ENCODE measurements around the gene SLC25A4. TPM values are rescaled to one million over a fixed set of nuclear protein-coding genes. Genes with fewer than 3 reads are reported as not detected.

Gene SLC25A4
- total RNA-seq, 2 donors from 2014 or later = 3.1 to 8.1 TPM

DNA sequence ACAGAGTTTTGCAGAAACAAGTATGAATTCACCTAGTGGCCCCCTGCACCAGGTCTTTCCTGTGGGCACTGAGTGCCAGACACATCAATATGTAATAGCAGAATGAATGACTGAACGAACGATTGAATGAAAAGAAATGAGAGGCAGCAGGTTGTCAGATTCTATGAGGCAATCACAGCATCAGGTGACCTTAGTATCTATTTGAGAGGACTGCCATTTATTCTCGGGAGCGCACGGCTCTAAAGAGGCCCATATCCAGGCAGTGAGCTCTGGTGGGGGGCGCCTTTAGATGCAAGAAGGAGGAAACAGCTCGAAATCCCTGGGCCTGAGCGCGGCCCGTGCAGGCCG, 528 bp upstream of the SLC25A4 start:
- H3K9me3 Mint-ChIP-seq = no peaks in the 10 kb centered on the region
- H3K36me3 Mint-ChIP-seq = peaks cover 0 to 5% of the 10 kb centered on the region in 2 donors
- ATAC-seq (peak; percentile 25 to 34), DNase-seq (ENCODE audit: low spot score in 2 of 2) (no peak)
- H3K27ac Mint-ChIP-seq = no peak overlapping the region

DNA sequence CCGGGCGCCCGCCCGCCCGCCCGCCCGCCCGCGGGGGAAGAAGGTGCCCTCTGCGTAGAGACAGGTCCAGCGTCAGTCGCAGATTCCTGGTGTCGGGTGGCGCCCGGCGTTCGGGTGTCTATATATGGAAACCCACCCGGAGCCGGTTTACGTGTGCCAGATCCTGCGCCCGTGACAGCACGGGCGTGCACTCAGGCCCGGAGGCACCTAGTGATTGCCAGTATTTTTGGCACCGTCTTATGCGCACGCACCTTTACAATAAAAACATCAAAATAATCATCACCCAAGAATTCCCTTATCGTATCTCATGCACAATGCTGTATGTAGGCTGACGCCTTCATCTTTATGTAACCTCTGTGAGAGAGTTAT, 519 bp downstream of the SLC25A4 start:
- H3K27ac Mint-ChIP-seq = no peak overlapping the region
- ATAC-seq = no peak
- no peak for DNase-seq (ENCODE audit: low spot score in 2 of 2)
- no peaks in the 10 kb centered on the region for H3K9me3 Mint-ChIP-seq
- H3K36me3 Mint-ChIP-seq = peaks cover 0 to 5% of the 10 kb centered on the region in 2 donors

DNA sequence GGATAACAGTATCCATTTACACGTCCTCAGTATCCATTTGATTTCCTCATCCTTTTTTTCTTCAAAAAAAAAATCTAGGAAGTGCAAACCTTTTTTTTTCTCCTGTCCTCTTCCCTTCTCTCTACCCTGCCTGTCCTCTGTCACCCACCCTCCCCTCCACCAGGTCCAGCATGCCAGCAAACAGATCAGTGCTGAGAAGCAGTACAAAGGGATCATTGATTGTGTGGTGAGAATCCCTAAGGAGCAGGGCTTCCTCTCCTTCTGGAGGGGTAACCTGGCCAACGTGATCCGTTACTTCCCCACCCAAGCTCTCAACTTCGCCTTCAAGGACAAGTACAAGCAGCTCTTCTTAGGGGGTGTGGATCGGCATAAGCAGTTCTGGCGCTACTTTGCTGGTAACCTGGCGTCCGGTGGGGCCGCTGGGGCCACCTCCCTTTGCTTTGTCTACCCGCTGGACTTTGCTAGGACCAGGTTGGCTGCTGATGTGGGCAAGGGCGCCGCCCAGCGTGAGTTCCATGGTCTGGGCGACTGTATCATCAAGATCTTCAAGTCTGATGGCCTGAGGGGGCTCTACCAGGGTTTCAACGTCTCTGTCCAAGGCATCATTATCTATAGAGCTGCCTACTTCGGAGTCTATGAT, 1.7 kb downstream of the SLC25A4 start:
- DNase-seq (ENCODE audit: low spot score in 2 of 2) = no peak
- H3K27ac Mint-ChIP-seq = no peak overlapping the region
- peaks cover 0 to 5% of the 10 kb centered on the region in 2 donors for H3K36me3 Mint-ChIP-seq
- H3K9me3 Mint-ChIP-seq = no peaks in the 10 kb centered on the region
- no peak for ATAC-seq

DNA sequence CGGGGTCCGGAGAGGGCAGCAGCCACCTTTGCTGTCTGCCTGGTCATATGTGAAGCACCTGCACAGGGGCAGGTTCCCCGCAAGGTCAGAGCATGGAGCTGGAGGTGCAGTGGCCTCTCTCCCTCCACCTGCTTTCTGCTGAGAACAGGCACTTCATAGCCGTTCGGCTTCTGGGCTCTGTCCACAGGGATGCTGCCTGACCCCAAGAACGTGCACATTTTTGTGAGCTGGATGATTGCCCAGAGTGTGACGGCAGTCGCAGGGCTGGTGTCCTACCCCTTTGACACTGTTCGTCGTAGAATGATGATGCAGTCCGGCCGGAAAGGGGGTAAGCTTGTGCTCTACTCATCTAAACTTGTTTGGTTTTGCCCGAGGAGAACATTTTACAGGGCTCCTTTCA, 2.5 kb downstream of the SLC25A4 start:
- DNase-seq (ENCODE audit: low spot score in 2 of 2) (no peak), ATAC-seq (no peak)
- Mint-ChIP-seq H3K36me3 (peaks cover 0 to 5% of the 10 kb centered on the region in 2 donors), H3K27ac (no peak overlapping the region), H3K9me3 (no peaks in the 10 kb centered on the region)

DNA sequence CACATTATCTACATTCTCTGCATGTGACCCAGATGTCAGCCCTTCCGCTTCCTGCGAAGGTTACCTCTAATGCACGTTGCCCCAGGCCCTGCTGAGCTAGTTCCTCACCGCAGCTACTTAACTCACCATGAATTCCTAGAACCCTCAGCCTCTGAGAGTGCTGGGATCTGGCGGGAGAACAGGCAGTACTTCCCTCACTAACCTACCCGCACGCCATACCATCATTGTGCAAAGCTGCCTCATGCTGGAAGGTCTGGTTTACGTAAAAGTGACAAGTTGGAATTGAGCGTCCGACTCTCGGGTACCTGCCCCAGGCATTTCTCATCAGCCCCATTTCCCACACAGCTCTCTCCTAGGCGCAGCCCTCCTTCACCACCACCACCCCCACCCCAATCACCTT, 6.3 kb downstream of the SLC25A4 start:
- ATAC-seq (no peak), DNase-seq (ENCODE audit: low spot score in 2 of 2) (no peak)
- H3K27ac Mint-ChIP-seq = no peak overlapping the region
- peaks cover 0 to 6% of the 10 kb centered on the region in 2 donors for H3K36me3 Mint-ChIP-seq
- no peaks in the 10 kb centered on the region for H3K9me3 Mint-ChIP-seq

DNA sequence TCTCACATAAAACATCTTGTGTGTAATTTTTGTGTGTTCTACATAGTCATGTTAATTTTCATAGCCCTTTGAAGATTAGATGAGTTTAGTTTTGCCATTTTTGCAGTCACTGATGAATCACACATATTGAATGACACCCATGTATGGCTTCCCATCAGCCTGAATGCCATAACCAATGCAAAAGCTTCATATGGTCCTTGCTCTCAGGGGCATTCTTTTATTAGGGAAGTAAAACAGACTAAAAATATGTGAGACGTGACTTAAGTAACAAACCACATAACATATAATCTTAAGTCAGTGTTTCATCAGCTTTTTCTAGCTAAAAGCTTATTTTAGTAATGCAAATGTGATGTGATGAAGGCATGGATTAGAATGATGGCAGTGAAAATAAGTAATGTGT, 8.2 kb downstream of the SLC25A4 start:
- ATAC-seq = no peak

DNA sequence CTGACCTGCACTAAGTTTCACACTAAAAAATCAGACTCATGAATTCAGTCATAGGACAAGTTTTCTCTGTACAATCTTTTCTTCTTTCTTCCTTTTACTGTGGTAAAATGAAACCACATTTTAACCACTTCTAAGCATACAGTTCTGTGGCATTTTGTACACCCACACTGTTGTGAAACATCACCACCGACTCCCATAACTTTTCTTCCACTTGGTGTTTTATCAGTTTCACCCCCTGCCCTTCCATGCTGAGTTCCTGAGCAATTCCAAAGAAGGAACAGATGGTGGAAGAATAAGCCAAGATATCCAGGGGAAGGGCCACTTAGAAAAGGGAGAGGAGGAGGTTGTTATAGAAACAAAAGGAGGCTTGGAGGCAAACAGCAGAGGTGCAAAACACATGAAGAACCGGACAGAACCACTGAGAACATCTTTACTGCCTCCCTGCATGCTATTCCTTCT, 22.6 kb downstream of the SLC25A4 start:
- DNase-seq (ENCODE audit: low spot score in 2 of 2) = peak in 1 of 2 donors; percentile 12
- H3K9me3 Mint-ChIP-seq = no peaks in the 10 kb centered on the region
- peaks cover 24 to 39% of the 10 kb centered on the region in 2 donors for H3K36me3 Mint-ChIP-seq
- H3K27ac Mint-ChIP-seq = peak overlapping the region in 1 of 2 donors; percentile 53
- peak; percentile 94 to 96 for ATAC-seq

More for the DNA sequence above, 8.2 kb downstream of the SLC25A4 start:
- DNase-seq (ENCODE audit: low spot score in 2 of 2) = no peak
- H3K9me3 Mint-ChIP-seq = no peaks in the 10 kb centered on the region
- H3K27ac Mint-ChIP-seq = no peak overlapping the region
- peaks cover 0 to 6% of the 10 kb centered on the region in 2 donors for H3K36me3 Mint-ChIP-seq

DNA sequence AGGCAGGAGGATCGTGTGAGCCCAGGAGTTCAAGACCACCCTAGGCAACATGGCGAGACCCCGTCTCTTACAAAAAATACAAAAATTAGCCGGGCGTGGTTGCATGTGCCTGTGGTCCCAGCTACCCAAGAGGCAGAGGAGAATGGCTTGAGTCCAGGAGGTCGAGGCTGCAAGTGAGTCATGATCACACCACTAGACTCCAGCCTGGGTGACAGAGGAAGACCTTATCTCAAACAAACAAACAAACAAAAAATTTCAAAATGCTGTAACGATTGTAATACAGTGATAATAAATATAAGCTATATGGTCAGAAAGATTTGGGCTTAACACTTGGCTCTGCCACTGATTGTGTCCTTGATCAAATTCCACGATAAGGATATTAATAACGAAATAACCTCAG, 24.2 kb downstream of the SLC25A4 start:
- ATAC-seq (no peak), DNase-seq (ENCODE audit: low spot score in 2 of 2) (no peak)
- Mint-ChIP-seq H3K36me3 (peaks cover 30 to 42% of the 10 kb centered on the region in 2 donors), H3K9me3 (no peaks in the 10 kb centered on the region), H3K27ac (no peak overlapping the region)

DNA sequence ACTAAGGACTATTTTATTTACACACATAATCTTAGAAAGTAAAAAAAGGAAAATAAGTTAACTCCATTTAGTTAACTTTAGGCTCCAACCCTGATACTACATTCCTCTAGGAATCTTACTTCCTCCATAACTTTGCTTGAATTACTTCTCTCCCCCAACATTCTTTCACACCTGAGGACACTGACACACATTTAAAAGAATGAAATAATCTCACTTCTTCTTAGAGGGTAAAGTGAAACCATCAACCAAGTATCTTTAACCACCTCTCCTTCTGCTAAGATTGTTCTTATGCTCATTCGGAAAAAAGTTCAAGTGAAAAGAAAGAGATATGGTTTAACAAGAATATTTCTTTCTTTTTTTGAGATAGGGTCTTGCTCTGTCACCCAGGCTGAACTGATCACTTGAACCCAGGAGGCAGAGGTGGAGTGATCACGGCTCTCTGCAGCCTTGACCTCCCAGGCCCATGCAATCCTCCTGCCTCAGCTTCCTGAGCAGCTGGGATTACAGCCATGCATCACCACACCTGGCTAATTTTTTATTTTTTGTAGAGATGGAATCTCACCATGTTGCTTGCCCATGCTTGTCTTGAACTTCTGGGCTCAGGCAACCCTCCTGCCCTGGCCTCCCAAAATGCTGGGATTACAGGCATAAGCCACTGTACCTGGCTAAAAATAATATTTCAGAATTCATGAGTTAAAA, 28.5 kb downstream of the SLC25A4 start:
- Mint-ChIP-seq H3K27ac (no peak overlapping the region), H3K36me3 (peaks cover 35 to 40% of the 10 kb centered on the region in 2 donors), H3K9me3 (no peaks in the 10 kb centered on the region)
- DNase-seq (ENCODE audit: low spot score in 2 of 2) (no peak), ATAC-seq (no peak)

DNA sequence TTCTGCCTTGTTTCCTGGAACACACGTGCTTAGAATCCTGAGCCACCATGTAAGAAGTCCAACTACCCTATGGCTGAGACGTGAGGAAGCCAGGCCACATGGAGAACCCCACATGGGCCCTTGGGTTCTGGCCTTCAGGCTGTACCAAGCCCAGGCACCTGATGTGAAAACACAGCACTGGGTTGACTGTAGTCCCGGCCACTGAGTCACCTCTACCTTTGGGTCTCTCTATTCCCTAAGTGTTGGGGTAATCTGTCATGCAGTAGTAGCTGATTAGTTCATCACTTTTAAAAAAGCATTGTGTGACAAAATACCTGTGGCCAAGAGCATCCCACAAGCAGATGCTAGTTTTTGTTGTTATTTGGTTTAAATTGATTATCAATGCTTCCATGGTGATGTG, 36.4 kb downstream of the SLC25A4 start:
- ATAC-seq (peak; percentile 53 to 77), DNase-seq (ENCODE audit: low spot score in 2 of 2) (no peak)
- H3K27ac Mint-ChIP-seq = no peak overlapping the region

DNA sequence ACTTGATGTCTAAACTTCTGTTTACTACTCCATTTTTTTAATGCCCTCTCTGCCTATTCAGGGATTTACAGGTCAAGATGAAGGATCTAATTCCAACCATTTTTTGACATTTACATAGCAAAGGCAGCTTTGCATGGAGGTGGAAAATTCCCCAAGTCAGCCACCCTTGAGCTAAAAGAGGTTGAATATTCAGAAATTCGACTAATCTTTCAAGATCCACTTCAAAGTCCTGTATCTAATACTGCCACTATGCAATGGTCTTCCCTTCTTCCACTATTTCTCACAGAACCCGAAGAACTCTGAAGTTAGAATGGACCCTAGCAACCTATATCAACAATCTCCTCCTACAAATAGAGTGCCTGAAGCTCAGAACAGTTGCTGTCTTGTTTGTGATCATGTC, 39.2 kb downstream of the SLC25A4 start:
- no peak for DNase-seq (ENCODE audit: low spot score in 2 of 2)
- no peaks in the 10 kb centered on the region for H3K9me3 Mint-ChIP-seq
- no peak for ATAC-seq
- peaks cover 4 to 26% of the 10 kb centered on the region in 2 donors for H3K36me3 Mint-ChIP-seq
- H3K27ac Mint-ChIP-seq = no peak overlapping the region

More for the DNA sequence above, 36.4 kb downstream of the SLC25A4 start:
- Mint-ChIP-seq H3K36me3 (peaks cover 11 to 34% of the 10 kb centered on the region in 2 donors), H3K9me3 (no peaks in the 10 kb centered on the region)

DNA sequence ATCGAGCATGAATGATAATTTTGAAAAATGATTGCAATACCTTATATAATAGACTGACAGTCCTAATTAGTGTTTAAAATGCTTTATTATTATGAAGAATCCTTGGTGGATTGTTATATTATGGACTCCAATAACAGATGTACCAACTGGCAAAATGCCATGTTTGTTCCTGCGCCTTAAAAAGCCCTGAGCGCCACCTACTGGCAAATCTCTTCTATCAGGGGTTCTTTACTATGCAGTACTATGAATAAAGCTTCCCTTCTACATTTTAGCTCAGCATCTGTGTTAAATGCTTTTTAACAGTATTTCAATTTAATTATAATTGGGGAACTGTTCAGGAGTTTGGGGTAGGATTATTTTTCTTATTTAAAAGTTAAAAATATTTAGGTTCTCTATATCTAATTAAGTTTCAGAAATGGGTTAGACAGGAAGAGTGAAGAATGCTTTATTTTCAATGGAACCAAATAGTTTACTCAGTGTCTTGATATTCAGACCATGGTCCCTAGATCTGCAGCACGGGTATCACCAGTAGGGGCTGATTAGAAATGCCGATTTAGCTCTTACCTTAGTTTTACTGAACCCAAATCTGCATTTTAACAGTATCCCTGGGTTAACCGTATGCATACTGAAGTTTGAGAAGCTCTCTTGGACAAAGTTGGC, 40.7 kb downstream of the SLC25A4 start:
- peak; percentile 70 to 71 for ATAC-seq
- Mint-ChIP-seq H3K27ac (peak overlapping the region in 1 of 2 donors; percentile 44), H3K9me3 (no peaks in the 10 kb centered on the region), H3K36me3 (peaks cover 4 to 26% of the 10 kb centered on the region in 2 donors)
- peak in 1 of 2 donors; percentile 80 for DNase-seq (ENCODE audit: low spot score in 2 of 2)

DNA sequence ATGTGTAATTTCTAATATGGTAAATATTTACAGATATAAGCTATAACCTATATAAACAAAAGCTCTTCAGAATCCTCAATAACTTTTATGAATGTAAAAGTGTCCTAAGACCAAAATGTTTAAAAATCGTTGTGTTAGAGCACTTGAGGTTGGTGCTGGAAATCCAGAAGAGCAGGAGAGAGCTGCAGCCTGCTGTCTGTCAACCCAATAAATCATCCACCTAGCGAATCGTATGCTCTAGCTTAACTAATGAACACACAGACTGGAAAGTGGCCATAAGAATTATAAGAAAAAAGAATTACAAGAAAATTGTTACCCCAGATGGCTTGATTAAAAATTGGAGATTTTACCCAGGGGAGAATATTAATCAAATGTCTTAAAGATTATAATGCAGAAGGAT, 43.7 kb downstream of the SLC25A4 start:
- Mint-ChIP-seq H3K36me3 (peaks cover 14 to 23% of the 10 kb centered on the region in 2 donors), H3K27ac (no peak overlapping the region), H3K9me3 (no peaks in the 10 kb centered on the region)
- DNase-seq (ENCODE audit: low spot score in 2 of 2) (no peak), ATAC-seq (no peak)

DNA sequence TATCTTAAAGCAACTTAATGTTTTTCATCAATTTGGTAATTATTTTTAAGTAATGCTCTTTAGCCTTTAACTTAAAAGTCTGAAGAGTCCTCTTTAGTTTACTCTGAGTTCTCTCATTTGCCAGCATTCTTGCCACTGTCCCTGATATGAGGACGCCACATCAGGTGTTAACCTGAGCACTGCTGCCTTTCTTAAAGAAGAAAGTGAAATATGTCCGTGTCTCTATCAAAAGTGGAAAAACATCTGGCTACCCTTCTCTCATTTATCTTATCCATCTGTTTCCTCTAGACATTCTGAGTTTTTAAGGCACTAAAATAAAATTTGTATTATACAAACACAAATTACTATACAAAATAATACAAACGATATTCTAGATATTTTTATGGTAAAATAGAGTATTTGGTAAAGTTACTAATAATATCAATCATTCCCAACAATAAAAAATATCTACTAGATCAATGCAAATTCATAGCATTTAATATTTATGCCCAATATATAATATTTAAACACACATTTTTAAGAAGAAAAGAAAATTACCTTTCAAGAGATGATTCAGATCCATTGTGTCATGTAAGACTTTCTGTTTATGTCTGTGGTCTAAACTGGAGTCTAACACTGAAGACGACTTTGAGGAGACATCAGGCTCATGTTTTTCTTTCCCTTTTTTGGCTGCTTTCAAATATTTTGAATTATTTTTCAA, 46.7 kb downstream of the SLC25A4 start:
- no peak for ATAC-seq
- H3K36me3 Mint-ChIP-seq = peaks cover 10 to 16% of the 10 kb centered on the region in 2 donors
- H3K9me3 Mint-ChIP-seq = no peaks in the 10 kb centered on the region
- DNase-seq (ENCODE audit: low spot score in 2 of 2) = no peak
- no peak overlapping the region for H3K27ac Mint-ChIP-seq

DNA sequence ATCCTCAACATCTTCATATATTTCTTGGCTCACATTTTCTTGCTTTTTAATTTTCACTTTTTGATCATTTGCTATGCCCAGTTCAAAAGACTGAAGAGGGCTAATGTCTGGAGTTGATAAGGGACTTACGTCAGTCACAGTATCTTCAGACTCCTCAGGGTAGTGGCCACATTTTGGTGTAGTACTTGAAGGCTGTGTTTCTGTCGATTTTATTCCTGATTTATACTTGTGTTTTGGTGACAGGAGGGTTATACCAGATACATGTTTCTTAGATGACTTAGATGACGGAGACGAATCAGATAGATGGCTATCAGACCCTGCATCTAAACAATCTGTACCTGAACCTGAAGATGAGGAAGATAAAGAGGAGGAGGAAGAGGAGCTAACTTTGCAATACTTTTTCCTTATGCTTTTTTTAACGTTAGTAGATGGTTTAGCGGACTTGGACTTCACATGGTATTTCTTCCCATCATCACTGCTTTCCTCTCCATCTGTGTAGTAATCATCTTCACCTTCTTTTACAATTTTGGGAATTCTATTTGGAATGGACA, 47.3 kb downstream of the SLC25A4 start:
- no peaks in the 10 kb centered on the region for H3K9me3 Mint-ChIP-seq
- peaks cover 10 to 22% of the 10 kb centered on the region in 2 donors for H3K36me3 Mint-ChIP-seq
- ATAC-seq (no peak), DNase-seq (ENCODE audit: low spot score in 2 of 2) (no peak)
- no peak overlapping the region for H3K27ac Mint-ChIP-seq

DNA sequence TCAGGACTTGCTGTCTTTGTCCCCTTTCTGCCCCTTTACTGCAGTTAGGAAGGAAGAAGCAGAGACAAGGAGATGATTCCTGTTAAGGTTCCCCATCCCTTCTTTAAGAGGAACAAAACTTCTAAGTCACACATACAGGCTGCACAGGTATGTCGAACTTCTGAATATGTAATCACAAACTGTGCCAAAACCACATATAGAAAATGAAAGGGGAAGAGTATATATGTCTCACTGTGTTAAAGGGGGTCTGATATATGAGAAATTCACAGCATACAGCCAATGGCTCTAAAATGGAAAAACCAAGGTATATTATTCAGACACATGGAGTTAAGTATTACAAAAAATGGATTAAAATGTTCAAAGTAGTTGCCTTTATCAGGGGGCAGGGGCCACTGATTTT, 49.0 kb downstream of the SLC25A4 start:
- H3K36me3 Mint-ChIP-seq = peaks cover 10 to 25% of the 10 kb centered on the region in 2 donors
- no peak for DNase-seq (ENCODE audit: low spot score in 2 of 2)
- no peak overlapping the region for H3K27ac Mint-ChIP-seq
- no peak for ATAC-seq
- no peaks in the 10 kb centered on the region for H3K9me3 Mint-ChIP-seq

Measured in activated naive CD4-positive, alpha-beta T cell treated with anti-CD3 and anti-CD28 coated beads, Interleukin-2, amount 50 U/mL, for 72 hours (primary cell).